DMS53 treated with DMSO at 0.1 percent for 48 hours (cell line): ENCODE results near the gene CXCR3.
"Not testable (repeated sequence)": the region's sequence is repeated elsewhere in the genome, so short reads cannot be mapped to it uniquely, and the experiment has no call there.

Experiments used
- DNase-seq: peaks from one replicate; lab custom pipeline; 2025; ENCODE audit not compliant: unreplicated experiment; lab: John Stamatoyannopoulos, UW

CXCR3 gene

GRCh38 chrX:71618303-71618721, at the start of gene CXCR3:
CXCR3 (minus strand) TSS chrX:71618511; CDS start chrX:71618449, 62 bp downstream.
- DNase-seq: no peak

DNA sequence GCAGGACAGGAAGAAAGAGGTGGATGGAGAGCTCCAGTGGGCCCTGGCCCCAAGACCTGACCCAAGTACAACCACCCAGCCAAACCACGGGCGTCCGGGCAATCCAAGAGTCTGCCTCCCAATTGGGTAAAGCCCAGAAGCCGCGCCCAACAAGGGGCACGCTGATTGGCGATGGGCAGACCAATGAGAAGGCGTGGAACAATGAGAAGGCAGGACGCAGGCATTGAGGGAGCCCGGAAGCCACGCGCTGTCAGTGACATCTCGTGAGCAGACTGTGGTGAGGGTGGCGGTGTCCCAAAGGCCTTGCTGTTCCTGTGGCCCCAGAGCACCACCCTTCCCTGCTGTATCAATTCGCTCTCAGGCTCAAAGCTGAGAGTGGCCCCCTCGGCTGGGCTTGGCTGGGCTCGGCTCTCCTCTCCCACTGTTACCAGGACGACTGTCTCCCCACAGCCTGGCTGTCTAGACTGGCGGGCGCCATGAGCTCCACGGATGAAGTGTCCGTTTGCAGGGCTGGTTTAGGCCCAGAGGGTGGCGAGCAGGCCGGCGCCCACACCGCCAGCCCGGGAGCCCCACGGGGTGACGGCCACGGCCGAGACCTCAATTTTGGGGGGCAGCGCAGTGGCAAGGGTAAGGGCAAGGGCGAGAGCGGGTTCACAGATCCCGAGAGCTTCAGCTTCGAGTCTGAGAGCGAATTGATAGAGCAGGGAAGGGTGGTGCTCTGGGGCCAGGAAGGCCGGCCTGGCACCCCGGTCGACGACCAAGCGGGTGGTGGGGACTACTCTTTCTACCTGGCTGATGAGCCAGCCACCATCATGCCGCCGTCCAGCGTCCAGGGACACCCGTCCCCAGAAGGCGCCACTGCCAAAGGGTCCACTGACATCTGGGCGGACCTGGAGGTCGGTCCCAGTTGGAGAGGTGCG, 49.3 kb upstream of the CXCR3 start, which contains the start of gene LOC101059915:
LOC101059915 (plus strand) TSS at position 219 of the 920 bp plus-strand sequence.
- peak; percentile 83 for DNase-seq

DNA sequence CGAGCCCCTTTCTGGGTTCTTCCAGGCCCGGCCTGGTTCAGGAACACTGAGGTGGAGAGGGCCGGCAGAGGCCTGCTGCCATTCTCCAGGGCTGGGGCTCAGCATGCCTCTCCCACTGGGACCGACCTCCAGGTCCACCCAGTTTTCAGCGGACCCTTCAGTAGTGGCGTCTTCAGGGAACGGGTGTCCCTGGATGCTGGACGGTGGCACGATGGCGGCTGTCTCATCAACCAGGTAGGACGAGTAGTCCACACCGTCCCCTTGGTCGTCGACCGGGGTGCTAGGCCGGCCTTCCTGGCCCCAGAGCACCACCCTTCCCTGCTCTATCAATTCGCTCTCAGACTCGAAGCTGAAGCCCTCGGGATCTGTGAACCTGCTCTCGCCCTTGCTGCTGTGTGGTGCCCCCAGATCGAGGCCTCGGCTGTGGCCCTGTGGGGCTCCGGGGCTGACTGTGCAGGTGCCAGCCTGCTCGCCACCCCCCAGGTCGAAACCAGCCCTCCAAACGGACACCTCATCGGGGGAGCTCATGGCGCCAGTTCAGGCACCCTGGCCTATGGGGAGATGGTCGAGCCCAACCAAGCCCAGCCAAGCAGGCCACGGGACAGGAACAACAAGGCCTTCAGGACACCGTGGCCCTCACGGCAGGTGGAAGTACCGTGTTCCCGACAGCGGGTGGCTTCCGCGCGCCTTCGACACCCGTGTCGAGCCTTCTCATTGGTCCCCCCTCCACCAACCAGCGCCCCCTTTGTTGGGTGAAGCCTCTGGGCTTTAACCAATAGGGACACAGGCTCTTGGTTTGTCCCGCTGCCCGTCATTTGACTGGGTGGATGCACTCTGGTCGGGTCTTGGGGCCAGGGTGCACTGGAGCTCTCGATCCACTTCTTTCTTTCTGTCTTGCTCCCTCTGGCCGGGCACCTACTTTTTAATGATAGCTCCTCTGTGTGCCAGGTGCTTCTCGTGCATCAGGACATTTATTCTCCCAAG, 48.2 kb upstream of the CXCR3 start:
- no peak for DNase-seq

- no peak for DNase-seq
These were observed 47.4 kb upstream of the CXCR3 start for GRCh38 chrX:71665747-71666146.

DNA sequence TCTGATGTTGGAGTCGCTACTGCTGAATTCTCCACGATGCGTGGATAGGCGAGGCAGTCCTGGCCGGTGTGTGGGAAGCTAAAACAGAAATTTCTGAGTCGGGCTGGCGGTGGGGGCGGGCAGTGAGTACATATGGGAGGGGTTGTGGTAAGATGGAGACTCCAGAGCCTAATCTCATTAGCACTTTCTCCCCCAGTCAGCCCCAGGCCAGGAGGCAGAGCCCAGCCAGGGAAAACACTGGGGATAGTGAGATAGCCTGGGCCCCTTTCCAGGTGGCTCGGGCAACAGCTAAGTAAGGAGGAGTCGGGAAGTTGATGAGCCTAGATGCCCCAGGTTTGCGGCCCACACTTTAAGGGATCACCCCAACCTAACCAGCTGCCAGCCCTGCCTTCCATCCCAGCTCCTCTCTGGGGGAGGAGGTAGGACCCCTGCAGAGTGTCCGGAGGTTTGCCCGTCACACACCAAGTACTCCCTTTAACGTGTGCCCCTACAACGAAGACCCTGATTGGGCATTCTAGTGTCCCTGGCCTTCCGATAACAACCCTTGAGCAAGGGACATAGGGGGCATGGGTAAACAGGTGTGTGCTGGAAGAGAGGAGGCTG, 46.7 kb upstream of the CXCR3 start:
- no peak for DNase-seq

- DNase-seq: not testable (repeated sequence)
These were observed 45.9 kb upstream of the CXCR3 start for GRCh38 chrX:71664202-71664601.

- not testable (repeated sequence) for DNase-seq
These were observed 44.9 kb upstream of the CXCR3 start for GRCh38 chrX:71663238-71663637.

DNA sequence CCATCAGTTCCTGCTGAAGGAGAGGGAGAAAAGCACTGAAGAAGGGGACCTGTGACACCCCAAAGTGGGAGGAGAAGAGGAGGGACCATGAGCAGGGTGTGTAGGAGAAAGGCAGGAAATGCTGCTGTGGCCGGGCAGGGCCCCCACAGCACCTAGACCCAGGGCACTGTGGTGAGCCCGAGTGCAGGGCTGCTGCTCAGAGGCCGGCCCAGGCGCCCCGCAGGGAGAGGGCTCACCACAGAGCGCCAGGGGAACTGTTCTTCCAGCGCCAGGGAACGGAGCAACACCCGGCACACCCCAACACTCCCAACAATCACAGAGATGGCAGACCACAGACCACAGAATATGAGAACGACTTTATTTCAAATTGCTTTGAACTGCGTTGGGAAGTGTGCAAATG, 44.3 kb upstream of the CXCR3 start:
- not testable (repeated sequence) for DNase-seq

DNA sequence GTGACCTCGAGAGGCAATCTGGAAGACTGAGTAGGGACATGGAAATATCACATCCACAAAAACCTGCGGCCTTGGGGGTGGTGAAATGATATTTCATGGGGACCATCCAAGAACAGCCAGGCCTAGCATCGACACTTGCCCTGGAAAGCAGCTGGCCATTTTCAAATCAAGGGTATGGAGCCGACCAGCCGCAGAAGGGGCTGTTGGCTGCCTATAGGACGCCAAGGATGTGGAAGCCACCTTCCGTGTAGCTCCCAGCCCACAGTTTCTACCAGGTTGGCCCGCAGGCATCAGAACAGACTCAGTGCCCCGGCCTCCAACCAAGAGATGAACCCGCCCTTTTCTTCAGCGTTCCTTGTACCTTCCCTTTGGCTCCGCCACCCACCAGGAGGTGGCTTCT, 43.6 kb upstream of the CXCR3 start:
- no peak for DNase-seq

DNA sequence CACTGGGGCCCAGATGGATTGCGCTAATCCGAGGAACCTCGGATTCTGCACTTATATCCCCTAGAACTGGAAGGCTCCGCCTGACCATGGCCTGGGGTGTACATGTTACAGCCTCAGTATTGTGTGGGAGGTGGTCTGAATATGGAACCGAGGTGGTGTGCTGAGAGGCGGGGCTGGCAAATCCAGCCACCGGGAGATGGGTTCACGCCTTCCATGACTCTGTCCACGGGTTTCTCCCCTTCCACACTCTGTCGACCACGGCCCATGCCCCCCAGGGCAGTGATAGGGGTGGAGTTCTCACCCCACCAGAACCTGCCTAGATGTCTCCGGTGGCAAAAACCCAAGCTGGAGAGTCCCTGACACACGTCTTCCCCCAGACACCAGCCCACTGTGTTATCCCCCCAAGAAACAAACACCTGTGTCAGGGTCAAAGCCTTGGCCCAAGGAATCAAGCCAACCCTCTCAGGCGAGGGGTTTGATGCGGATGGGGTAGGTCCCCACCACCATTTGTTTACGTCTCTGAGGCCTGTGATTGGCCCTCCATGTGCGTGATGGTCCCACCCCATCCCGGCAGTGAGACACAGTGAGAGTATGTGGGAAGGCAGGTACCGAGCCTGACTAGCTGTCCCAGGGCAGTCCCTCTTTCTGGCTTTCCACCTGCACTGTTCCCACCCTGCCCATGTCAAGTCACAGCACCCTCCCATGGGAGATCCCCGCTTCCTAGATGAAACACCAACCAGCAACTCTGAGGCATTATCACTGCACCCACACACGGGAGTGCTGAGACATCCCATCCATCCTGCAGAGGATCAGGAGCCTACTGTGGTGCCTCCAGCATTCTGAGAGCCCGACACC, 42.5 kb upstream of the CXCR3 start:
- no peak for DNase-seq

DNA sequence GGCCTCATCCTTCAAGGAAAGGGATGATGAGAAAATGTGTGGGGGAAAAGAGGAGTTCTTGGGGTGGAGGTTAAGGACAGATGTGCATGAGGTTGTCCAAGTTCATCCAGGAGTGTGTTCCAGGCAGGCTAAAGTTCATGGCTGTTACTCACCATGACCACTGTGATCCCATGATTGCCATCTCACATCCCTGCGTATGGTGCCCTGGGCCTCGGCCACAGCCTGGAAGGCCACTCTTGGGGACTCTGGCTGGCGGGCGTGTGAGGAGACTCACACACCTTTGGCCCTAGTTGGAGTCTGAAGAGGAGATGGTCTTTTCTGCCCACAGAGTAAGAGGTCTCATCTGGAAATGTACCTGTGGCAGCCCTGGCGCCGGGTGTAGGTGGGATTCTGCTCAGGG, 41.6 kb upstream of the CXCR3 start:
- no peak for DNase-seq

DNA sequence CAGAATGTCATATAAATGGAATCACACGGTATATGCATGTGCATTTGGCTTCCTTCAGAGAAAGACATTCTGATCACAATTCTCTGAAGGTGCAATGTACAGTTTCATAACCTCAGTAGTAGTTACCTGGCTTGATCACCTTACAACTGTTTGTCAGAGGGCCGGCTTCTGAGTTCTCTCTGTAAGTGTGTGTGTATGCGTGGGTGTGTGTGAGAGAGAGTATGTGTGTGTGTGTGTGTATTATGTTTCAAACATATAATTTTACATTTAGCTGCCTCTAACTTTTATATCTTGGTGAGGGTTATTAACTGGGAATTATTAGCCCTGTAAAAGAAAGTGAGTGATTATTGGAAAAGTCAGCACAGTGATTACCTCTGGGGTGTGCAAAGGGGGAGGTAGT, 41.0 kb upstream of the CXCR3 start:
- no peak for DNase-seq

- DNase-seq: no peak
These were observed 39.0 kb upstream of the CXCR3 start for GRCh38 chrX:71657267-71657666.

DNA sequence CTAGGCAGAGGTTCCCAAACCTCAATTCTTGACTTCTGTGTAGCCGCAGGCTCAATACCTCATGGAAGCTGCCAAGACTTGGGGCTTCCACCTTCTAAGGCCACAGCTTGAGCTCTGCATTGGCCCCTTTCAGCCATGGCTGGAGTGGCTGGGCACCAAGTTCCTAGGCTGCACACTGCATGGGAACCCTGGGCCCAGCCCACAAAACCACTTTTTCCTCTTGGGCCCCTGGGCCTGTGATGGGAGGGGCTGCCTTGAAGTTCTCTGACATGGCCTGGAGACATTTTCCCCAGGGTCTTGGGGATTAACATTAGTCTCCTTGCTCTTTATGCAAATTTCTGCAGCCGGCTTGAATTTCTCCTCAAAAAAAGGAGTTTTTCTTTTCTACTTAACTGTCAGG, 35.0 kb upstream of the CXCR3 start:
- DNase-seq: no peak

GRCh38 chrX:71652405-71652804, 34.1 kb upstream of the CXCR3 start:
- peak; percentile 59 for DNase-seq

GRCh38 chrX:71650333-71650969, 32.1 kb upstream of the CXCR3 start:
- peak; percentile 36 for DNase-seq

DNA sequence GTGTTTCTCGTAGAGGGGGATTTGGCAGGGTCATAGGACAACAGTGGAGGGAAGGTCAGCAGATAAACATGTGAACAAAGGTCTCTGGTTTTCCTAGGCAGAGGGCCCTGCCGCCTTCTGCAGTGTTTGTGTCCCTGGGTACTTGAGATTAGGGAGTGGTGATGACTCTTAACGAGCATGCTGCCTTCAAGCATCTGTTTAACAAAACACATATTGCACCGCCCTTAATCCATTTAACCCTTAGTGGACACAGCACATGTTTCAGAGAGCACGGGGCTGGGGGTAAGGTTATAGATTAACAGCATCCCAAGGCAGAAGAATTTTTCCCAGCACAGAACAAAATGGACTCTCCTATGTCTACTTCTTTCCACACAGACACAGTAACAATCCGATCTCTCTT, 26.1 kb upstream of the CXCR3 start:
- DNase-seq: not testable (repeated sequence)

DNA sequence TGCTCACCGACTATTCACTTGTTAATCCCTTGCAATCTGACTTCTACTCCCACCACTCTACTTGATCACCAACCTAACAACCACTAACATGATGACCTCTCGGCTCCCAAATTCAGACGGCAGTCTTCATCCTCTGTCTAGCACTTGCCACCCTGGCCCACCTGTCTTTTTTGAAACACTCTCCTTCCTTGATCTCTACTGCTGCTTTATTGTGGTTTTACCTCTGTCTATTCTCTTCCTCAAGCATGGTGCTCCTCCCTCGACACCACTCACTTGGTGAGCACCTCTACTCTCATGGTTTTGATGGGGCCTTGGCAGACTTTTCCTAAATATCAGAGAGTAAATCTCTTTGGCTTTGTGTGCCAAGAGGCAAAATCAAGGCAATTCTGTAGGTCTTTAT, 21.7 kb upstream of the CXCR3 start:
- no peak for DNase-seq

DNA sequence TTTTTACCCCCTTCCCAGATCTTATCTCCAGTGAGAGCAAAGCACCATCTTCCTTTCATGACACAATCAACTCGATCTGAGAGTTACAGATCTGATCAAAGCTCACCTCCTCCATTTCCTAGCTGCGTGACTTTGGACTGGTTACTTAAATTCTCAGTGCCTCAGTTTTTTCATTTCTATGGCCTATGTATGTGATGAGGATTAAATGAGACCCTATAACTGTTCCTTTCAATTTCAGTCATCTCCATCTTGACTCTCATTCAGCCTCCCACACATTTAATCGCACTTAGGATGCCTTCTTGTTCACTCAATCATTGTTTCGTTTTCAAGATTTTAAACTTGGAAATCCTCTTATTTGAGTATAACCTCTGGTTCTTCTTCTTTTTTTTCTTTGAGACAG, 20.1 kb upstream of the CXCR3 start:
- DNase-seq: no peak

- no peak for DNase-seq
These were observed 19.5 kb upstream of the CXCR3 start for GRCh38 chrX:71637848-71638247.
